ENCODE data around the gene AGAP1.

DNA sequence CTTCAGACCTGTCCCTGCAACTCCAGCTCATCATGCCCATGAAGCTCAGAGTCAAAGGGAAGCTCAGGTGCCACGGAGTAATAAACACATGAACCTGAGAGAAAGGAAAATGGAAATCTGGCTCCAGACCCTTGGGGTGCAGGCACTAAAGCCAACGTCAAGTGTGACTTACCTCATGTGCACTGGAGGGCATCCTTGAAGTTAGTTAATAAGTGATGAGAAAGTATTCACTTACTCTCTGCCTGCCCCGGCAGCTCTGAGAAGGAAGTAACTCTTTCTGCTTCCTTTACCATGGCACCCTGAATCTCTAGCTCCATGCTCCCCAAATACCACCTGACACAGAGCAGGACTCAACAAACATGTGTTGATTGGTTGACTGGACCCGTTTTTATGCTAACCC is 21.4 kb upstream of the AGAP1 start:
- no peak for TF ChIP-seq POLR2AphosphoS5 (IDR thresholded peaks at IDR 0.05; ENCODE audit: low read depth, low read length)
- TF ChIP-seq POLR2A (IDR thresholded peaks at IDR 0.05; ENCODE audit: low read depth, low read length), result no peak

All from GM12892 (cell line).